HepG2 (cell line): ENCODE data around the gene TPO. TPM values are rescaled to one million over a fixed set of nuclear protein-coding genes. Genes with fewer than 3 reads are reported as not detected.

Experiments used
- ATAC-seq: fragments of 200-7000 bp; cut with Tn5 transposase; 3 replicates; pipeline ENCODE4 v1.9.1; 2020; ENCODE audit warnings: mild to moderate bottlenecking, moderate library complexity
- BruUV-seq: library from RNA; stranded (reverse); fragments of 400-500 nt; replicated peaks from 2 replicates; lab custom pipeline; 2021; lab: Mats Ljungman, UMichigan
- CTCF ChIA-PET: fragments of 300-600 bp; formaldehyde crosslinking; extraction: SDS; loops from one replicate; lab custom pipeline; 2021; ENCODE audit warnings: low total read pairs, inconsistent platforms, low intra/inter-chr PET ratio; lab: Yijun Ruan, JAX
- POLR2A ChIA-PET: fragments of 350-600 bp; sonication (Branson Sonifier 250); formaldehyde crosslinking; loops from one replicate; lab custom pipeline; 2020; ENCODE audit warnings: antibody characterized with exemption, inconsistent platforms; lab: Yijun Ruan, JAX
- DNase-seq: peaks from one replicate; pipeline ENCODE4 v3.0.0-alpha.2; 2015; ENCODE audit warnings: low spot score
- FAIRE-seq: peaks from 3 replicates; lab custom pipeline; 2011; peaks lifted over from hg19 to GRCh38; lab: Jason Lieb, UNC
- H2AFZ ChIP-seq: one replicate; pipeline ENCODE4 v1.6.1; 2011; ENCODE audit warnings: low read length, inconsistent platforms
- H3K27ac ChIP-seq: fragments of 300-600 bp; 3 replicates; pipeline ENCODE4 v1.8.0; 2011; ENCODE audit warnings: mixed run types, mild to moderate bottlenecking, mixed read lengths, low read length, inconsistent platforms; ENCODE audit not compliant: insufficient read depth; ENCODE audit errors: extremely low read length
- H3K27me3 ChIP-seq, 2 experiments: fragments of 200-600 bp in 1 of 2; 2 replicates in 1 of 2; 3 replicates in 1 of 2; pipeline versions ENCODE4 v1.6.0 to v1.8.0; 2011; ENCODE audit warnings: low read length in 2 of 2, mild to moderate bottlenecking in 2 of 2, moderate library complexity in 2 of 2, inconsistent platforms in 1 of 2; ENCODE audit not compliant: insufficient read depth in 2 of 2, control insufficient read depth in 1 of 2
- H3K36me3 ChIP-seq, 2 experiments: fragments of 200-600 bp in 1 of 2; replicated peaks in 1 of 2; 2 replicates in 1 of 2; 3 replicates in 1 of 2; pipeline versions ENCODE4 v1.5.1 to v1.8.0; 2011; ENCODE audit warnings: low read length in 2 of 2, inconsistent platforms in 1 of 2; ENCODE audit not compliant: insufficient read depth in 2 of 2, control insufficient read depth in 1 of 2
- H3K4me1 ChIP-seq: 2 replicates; pipeline ENCODE4 v1.5.1; 2012; ENCODE audit warnings: low read length, inconsistent platforms; ENCODE audit not compliant: insufficient read depth
- H3K4me2 ChIP-seq: 2 replicates; pipeline ENCODE4 v1.6.0; 2011; ENCODE audit warnings: low read depth, low read length, inconsistent platforms
- H3K4me3 ChIP-seq, 3 experiments: fragments of 200-600 bp in 1 of 3; sonication (generic), shearing (Covaris generic) in 1 of 3; replicated peaks in 1 of 3; 2 replicates each; pipeline ENCODE4 v1.5.1; 2011 to 2016; ENCODE audit warnings: low read length in 3 of 3, inconsistent platforms in 2 of 3, low read depth in 2 of 3, mild to moderate bottlenecking in 2 of 3, control low read depth in 1 of 3, mixed read lengths in 1 of 3; ENCODE audit not compliant: insufficient read depth in 1 of 3
- H3K79me2 ChIP-seq: one replicate; pipeline ENCODE4 v1.6.1; 2011; ENCODE audit warnings: low read length, inconsistent platforms; ENCODE audit not compliant: insufficient read depth
- H3K9ac ChIP-seq: 2 replicates; pipeline ENCODE4 v1.6.0; 2011; ENCODE audit warnings: mild to moderate bottlenecking, low read depth, low read length, inconsistent platforms; ENCODE audit not compliant: insufficient read depth
- H3K9me3 ChIP-seq: 2 replicates; pipeline ENCODE4 v1.5.1; 2012; ENCODE audit warnings: mild to moderate bottlenecking, low read length
- H4K20me1 ChIP-seq: 2 replicates; pipeline ENCODE4 v1.6.0; 2011; ENCODE audit warnings: inconsistent platforms, mild to moderate bottlenecking, low read length, moderate library complexity; ENCODE audit not compliant: insufficient read depth
- DBP ChIP-seq: sonication (generic); formaldehyde crosslinking; IDR thresholded peaks from 2 replicates; pipeline ENCODE4 v1.4.0; 2020; ENCODE audit warnings: missing genetic modification reagents; ENCODE audit errors: not compliant biosample characterization
- MXD3 ChIP-seq: IDR thresholded peaks from 2 replicates; pipeline ENCODE4 v1.6.1; 2016; ENCODE audit warnings: mild to moderate bottlenecking, missing biosample characterization, missing genetic modification reagents
- SALL2 ChIP-seq: sonication (generic); formaldehyde crosslinking; IDR thresholded peaks from 2 replicates; pipeline ENCODE4 v1.8.1; 2023; ENCODE audit warnings: mild to moderate bottlenecking, missing genetic modification reagents, inconsistent platforms
- ZSCAN29 ChIP-seq: sonication (generic); formaldehyde crosslinking; conservative IDR thresholded peaks from 2 replicates; pipeline ENCODE4 v1.4.0; 2020; ENCODE audit warnings: mild to moderate bottlenecking, missing genetic modification reagents
- WGBS: methylation state at CpG from one replicate; pipeline ENCODE4 v1.1.6; 2017; ENCODE audit warnings: low lambda C conversion rate; 5-methylcytosine and 5-hydroxymethylcytosine counted together
- in situ Hi-C: cut with HindIII; loops from 2 replicates; pipeline ENCODE4 v1.10.0; 2017; ENCODE audit warnings: low pct_unique_long_range_greater_than_20kb; ENCODE audit not compliant: extremely low pct_ligation_motif_present
- intact Hi-C: fragments of 100-400 bp; cut with micrococcal nuclease; formaldehyde crosslinking; loops from one replicate; pipeline ENCODE4 v1.10.0; 2022; ENCODE audit not compliant: unreplicated experiment
- polyA plus RNA-seq, 8 experiments: library from polyadenylated mRNA; depleted of rRNA in 3 of 8; stranded (reverse) in 7 of 8; unstranded in 1 of 8; fragments of >200 nt; fragmentation: Illumina TruSeq in 4 of 8; extraction: Trizol in 4 of 8; gene quantifications; 2 replicates each; pipeline versions ENCODE4 v1.2.1 to v1.2.3, GENCODE V29; 2011 to 2016; ENCODE audit warnings: low read depth in 4 of 8, missing spikeins in 1 of 8, mixed read lengths in 1 of 8; ENCODE audit not compliant: insufficient read depth in 1 of 8
- total RNA-seq, 5 experiments: library from RNA; depleted of rRNA; stranded (reverse); fragments of >200 nt; fragmentation: Illumina TruSeq; extraction: Trizol; gene quantifications; 2 replicates each; pipeline ENCODE4 v1.2.3, GENCODE V29; 2016; ENCODE audit warnings: low read depth in 1 of 5

Gene TPO
- total and polyA plus RNA-seq, 2 of the 13 experiments (the other 11 are each of a cell fraction or from before 2014, with no cell fraction given), result not detected

DNA sequence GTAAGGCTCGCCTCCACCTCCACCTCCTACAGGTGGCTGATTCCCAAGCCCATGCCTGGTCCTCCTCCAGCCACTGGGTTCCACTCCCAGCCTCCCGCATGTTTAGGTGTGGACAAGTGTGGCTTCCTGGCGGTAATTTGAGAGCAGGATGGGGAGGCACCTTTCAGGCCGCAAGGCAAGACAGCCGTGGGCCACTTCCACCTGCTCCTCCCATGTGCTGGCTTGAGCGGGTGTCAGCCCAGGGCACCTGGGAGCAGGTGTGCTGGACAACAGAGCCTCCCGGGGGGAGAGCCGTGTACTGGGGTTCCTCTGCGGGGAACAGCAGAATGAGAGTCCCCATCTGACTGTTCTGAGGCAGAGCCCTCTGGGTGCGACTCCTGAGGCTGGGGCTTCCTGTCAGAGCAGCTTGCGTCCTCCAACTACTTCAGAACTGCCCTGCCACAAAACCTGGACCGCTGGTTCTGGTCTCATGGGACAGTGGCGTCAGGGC lies 83.9 kb downstream of the TPO start (continued):
- no peak for TF ChIP-seq DBP (CRISPR knock-in tag)
- TF ChIP-seq MXD3 (CRISPR knock-in tag), result no peak
- TF ChIP-seq SALL2 (CRISPR knock-in tag), result no peak

DNA sequence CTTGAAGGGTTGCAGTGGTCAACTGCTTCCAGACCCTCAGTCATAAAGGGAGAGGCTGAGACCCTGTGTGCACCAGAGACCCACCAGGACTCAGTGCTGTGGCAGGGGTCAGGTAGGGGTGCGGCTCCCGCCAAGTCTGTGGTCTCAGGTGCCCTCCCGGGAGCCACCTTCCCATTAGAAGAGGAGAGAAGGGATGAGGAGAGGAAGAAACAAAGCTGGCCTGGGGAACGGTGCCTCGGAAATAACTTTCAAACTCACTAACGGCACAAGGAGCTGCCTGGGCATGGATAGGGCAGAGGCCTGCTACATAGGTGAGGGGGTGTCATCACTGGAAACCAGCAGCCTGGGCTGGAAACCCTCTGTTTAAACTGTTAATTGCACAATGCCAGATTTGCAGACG lies 84.9 kb downstream of the TPO start:
- FAIRE-seq (no peak), ATAC-seq (no peak), DNase-seq (no peak)
- no peak overlapping the region for H3K4me3 ChIP-seq
- H3K4me1 ChIP-seq, result no peaks in the 10 kb centered on the region
- no peaks in the 10 kb centered on the region for H3K9me3 ChIP-seq
- H3K79me2 ChIP-seq, result no peaks in the 10 kb centered on the region
- H2AFZ ChIP-seq, result no peak overlapping the region
- no peaks in the 10 kb centered on the region for H4K20me1 ChIP-seq
- H3K36me3 ChIP-seq, result no peaks in the 10 kb centered on the region
- 11% methylated on average over 7 of the region's 7 CpGs for WGBS
- H3K9ac ChIP-seq, result no peak overlapping the region
- TF ChIP-seq ZSCAN29, result no peak
- H3K27me3 ChIP-seq, result peaks cover 5 to 91% of the 10 kb centered on the region in 2 experiments; a peak in 4 of 5 replicates
- ChIA-PET CTCF (no interaction called here), POLR2A (no interaction called here)
- H3K4me2 ChIP-seq, result no peak overlapping the region
- no peak overlapping the region for H3K27ac ChIP-seq
- intact Hi-C loops, result no loop called here
- no TSS peak for BruUV-seq
- in situ Hi-C loops, result no loop called here
